Spleen (tissue), 7 donors: ENCODE data around the gene GPR141.

Source experiments
- CTCF ChIP-seq, 11 experiments: fragments of 200-600 bp in 7 of 11; fragments of 450-650 bp in 4 of 11; sonication (generic) in 4 of 11; IDR thresholded peaks in 8 of 11; conservative IDR thresholded peaks in 3 of 11; 1 replicate in 7 of 11; 2 replicates in 4 of 11; pipeline versions ENCODE4 v1.4.0 to v1.8.0; 2016 to 2021; ENCODE audit warnings: antibody characterized with exemption in 11 of 11, inconsistent platforms in 4 of 11, mild to moderate bottlenecking in 1 of 11
- POLR2AphosphoS5 ChIP-seq, 3 donors: sonication (generic); formaldehyde crosslinking; IDR thresholded peaks; one replicate each; pipeline ENCODE4 v1.5.1; 2017; ENCODE audit warnings: antibody characterized with exemption in 3 of 3
- donor health status: DM: no; HTN: no; CAD: no; lungs with moderate emphysema.
- donor health status: DM: no; HTN: no; CAD: no.
- donor health status: DM: no; HTN: no; CAD: no.

GRCh38 chr7:37719077-37719476, 35.5 kb downstream of the GPR141 start:
- TF ChIP-seq CTCF (IDR thresholded peaks at IDR 0.05 in 8 of 11, conservative IDR thresholded peaks at IDR 0.05 in 3 of 11) (no peak), POLR2AphosphoS5 (IDR thresholded peaks at IDR 0.05) (no peak)
